GM21825 (cell line): ENCODE data around the gene DOCK2.
"Not testable (repeated sequence)": the region's sequence is repeated elsewhere in the genome, so short reads cannot be mapped to it uniquely, and the experiment has no call there.

Experiments used
- ATAC-seq: cut with Tn5 transposase; IDR thresholded peaks from one replicate; pipeline ENCODE4 v1.9.1; 2021; ENCODE audit warnings: mild to moderate bottlenecking, moderate library complexity; ENCODE audit not compliant: unreplicated experiment

The DOCK2 gene

DNA sequence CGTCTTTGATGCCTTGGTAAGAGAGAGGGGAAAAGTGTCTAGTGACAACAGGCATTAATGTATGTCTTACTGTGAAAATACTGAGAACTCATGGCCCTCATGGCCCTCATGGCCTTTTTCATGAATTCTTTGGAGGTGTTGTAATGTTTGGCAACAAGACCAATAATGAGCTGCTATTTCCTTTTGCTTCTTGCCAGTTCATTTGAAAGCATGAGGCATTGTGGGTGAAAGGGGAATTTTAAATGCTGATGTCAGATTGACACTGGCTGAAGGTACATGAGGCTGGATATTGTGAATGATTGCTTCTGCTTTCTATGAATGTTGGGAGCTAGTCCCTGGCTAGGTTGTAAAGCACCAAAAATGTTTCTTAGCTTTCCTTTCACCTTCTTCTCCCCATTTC is 79.2 kb downstream of the DOCK2 start:
- no peak for ATAC-seq

DNA sequence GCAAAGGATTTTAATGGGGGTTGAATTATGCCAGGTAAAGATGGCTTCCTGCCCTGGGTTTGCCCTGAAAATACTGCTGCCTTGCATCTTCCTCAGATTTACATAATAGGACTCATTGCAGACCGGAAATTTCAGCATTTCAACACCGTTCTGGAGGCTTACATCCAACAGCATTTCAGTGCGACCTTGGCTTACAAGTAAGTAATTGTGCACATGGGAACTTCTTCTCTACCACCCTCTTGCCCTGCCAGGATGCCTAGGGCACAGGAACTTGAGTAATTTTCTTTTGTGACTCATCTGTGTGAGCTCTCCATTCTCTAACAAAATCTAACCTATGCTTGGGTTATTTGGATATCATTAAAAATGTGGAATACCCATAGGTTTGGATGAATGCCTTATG is 80.2 kb downstream of the DOCK2 start:
- ATAC-seq, result no peak

- ATAC-seq, result peak; percentile 72
Measured at GRCh38 chr5:169719360-169720314, 82.6 kb downstream of the DOCK2 start.

- no peak for ATAC-seq
Measured at GRCh38 chr5:169721771-169722170, 84.7 kb downstream of the DOCK2 start.

DNA sequence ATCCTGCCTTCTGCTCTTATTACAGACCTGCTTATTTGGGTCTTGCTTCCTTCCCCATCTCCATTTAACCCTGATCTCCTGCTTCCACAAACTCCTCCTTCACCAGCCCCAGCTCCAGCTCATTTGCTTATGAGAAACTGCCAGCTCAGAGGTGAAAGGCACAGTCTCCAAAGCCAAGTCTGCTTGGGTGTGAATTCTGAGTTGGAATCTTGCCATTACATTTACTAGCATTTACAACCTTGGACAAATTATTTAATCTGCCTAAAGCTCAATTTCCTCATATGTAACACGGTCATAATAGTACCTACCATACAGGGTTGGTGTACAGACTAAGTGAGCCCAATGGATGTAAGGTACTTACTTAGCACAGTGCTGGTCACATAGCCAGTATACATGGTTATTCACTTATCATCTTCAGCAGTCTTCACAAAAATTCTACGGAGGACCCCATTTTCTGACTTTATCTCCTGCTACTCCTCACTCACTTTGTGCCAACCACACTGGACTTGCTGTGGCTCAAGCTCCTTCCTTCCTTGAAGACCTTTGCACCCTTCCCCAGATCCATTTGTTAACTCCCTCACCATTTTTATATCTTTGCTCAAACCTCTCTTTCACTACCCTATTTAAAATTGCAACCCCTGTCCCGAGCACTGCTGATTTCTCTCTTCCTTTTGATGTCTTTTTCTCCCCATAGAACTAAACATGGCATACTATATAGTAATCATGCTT is 86.2 kb downstream of the DOCK2 start:
- ATAC-seq, result no peak

GRCh38 chr5:169724303-169725087 is 87.4 kb downstream of the DOCK2 start:
- ATAC-seq, result no peak

DNA sequence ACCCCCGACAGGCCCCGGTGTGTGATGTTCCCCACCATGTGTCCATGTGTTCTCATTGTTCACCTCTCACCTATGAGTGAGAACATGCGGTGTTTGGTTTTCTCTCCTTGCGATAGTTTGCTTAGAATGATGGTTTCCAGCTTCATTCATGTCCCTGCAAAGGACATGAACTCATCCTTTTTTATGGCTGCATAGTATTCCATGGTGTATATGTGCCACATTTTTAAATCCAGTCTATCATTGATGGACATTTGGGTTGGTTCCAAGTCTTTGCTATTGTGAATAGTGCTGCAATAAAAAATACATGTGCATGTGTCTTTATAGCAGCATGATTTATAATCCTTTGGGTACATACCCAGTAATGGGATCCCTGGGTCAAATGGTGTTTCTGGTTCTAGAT is 88.6 kb downstream of the DOCK2 start:
- ATAC-seq, result not testable (repeated sequence)

DNA sequence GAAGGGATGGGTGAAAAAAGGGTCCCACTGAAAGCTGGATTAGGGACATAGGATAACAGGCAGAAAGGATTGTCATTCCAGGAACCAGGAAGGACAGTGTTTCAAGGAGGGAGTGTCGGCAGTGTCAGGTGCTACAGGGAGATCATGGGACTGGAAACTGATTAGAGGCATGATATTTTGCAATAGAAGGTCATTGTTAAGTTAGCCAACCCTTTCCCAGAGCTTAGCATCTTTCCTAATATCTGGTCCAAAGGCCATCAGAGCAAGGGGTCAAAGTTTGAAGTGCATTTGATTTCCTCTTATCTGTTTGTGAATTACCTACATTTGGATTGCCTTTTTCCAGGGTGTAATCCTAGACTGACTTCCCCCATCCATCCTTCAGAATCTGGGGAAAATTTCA is 91.3 kb downstream of the DOCK2 start:
- no peak for ATAC-seq

DNA sequence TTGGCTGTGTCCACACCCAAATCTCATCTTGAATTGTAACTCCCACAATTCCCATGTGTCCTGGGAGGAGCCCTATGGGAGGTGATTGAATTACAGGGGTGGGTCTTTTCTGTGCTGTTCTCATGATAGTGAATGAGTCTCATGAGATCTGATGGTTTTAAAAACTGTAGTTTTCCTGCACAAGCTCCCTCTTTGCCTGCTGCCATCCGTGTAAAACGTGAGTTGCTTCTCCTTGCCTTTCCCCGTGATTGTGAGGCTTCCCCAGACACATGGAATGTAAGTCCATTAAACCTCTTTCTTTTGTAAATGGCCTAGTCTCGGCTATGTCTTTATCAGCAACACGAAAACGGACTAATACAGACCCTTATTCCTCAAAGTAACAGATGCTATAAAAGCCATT is 94.1 kb downstream of the DOCK2 start:
- ATAC-seq, result no peak

- no peak for ATAC-seq
Measured at GRCh38 chr5:169732841-169733240, 95.8 kb downstream of the DOCK2 start.

GRCh38 chr5:169735913-169736312 is 98.8 kb downstream of the DOCK2 start:
- no peak for ATAC-seq

DNA sequence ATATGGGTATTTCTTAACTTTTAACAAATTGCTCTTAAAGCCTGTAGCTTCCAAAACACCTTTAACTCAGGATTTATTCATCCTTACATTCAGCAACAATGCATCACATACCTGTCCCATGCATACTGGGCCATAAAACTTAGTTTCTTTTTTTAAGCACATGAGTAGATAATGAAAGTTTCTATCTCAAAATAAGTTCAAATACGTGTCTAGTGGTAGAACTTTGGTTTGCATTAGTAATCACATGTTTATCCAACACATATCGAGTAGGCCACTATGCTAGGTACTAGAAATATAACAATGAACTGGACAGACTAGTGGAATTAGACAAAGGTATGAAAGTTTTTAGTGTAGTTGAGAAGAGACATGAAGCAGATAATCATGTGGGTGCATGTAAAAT is 99.6 kb downstream of the DOCK2 start:
- ATAC-seq, result no peak

DNA sequence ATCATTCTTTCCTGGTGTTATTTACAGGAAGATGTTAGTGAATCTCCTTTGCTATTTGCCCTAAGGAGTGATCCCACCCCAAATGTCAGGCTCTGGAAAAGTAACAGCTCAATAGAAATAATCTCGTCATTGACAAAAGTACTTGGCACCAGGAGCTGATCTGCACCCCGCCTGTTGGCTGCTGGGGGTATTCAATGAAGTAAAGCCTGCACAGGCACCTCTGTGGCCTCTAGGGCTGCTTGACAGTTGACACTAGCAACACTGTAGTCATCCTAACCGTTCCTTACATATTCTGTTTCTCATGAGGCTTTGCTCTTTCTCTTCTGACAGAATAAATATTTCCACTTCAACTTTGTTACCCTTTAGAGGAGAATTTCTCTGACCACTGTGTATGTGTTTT is 103.4 kb downstream of the DOCK2 start:
- no peak for ATAC-seq

DNA sequence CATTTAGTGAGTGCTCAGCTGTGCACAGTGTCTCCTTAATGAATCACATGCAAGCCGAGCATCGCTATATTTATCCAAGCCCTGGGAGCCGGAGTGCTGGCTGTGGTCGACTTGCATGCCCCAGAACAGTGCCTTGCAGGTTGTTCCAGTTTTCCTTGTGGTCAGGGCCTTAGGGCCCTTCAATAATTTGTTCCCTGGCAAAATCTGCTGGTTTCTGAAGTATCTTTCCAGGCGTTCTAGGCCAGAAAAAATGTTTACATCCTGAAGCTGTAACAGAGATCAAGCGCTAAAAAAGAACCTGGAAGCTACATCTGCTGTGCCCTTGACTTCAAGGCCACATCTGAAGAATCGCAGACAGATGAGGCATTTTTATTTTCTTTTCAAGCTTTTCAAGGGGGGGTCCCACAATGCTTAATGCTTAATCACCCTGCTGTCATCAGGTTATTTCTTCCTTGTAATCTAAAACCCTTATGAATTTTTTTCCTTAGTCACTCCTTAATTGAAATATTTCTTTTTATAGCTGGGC is 105.8 kb downstream of the DOCK2 start:
- no peak for ATAC-seq

DNA sequence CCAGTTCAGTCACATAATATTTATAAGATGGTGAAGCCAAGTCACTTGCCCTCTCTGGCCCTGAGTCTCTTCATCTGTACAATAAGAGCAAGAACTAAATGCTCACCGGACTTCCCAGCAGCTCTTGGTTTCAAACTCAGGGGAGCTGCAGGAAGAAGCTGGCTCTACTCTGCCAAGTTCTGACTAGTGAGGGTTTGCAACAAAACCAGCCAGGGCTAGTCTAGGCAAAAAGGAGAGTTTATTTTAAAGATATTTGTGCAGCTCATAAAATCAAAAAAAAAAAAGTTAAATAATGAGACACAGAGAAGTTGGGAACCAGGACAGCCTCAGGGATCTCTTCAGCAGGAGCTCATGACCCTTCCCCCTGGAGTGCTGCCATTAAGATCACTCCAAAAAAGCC is 107.3 kb downstream of the DOCK2 start:
- ATAC-seq, result no peak

DNA sequence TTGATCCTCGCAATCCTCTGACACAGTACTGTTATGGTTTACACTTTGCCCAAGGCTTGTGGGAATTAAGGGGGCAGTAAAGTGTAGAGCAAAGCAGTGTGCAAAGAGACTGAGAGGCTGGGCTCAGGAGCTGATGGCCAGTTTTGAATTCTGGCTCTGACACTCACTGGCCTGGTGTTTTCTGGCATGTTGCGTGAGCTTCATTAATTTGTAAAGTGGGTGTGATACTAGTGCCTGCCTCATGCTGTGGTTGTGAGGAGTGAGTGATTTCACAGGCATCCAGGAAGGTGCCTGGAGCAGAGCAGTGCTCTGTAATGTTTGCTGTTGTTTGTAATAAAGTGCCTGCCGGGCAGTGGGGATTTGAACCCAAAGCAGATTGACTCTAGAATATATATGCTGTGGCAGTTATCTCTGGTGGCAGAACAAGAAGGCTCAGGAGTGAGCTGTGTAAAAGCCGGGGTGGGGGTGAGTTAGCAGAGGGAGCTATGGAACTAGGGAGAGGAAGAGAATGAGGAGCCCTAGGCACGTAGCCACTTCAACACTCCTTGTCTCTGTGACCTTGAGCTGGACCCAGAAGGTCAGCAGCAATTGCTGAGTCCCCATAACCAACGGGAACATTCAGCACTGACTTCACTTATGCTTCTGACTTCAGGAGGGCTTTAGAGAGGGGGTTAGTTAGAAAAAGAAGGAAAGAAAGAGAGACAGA is 108.5 kb downstream of the DOCK2 start:
- no peak for ATAC-seq

DNA sequence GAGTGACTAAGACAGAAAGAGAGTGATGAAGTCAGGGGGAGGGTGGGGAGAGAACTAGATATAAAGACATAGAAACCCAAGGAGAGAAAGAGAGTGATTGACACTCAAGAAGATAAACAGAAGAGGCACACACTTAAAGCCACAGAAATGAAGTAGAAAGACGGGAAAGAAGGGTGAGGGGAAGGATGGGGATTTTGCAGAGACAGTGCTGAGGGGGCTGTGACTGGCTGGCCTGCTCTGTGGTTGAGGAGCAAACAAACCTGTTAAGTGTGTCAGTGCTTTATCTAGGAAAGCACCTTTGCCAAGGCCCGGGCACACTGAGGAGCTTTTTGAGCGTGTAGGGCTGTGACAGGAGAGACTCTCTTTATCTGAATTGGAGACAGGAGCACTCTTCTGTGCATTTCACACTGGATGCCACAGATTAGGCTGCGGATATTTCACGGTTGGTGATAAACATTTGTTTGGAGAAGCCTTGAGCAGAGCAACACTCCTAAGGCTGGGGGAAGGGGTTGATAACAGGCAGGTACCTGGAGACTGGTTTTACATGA is 109.1 kb downstream of the DOCK2 start:
- no peak for ATAC-seq

GRCh38 chr5:169748174-169748573 is 111.1 kb downstream of the DOCK2 start:
- ATAC-seq, result no peak

DNA sequence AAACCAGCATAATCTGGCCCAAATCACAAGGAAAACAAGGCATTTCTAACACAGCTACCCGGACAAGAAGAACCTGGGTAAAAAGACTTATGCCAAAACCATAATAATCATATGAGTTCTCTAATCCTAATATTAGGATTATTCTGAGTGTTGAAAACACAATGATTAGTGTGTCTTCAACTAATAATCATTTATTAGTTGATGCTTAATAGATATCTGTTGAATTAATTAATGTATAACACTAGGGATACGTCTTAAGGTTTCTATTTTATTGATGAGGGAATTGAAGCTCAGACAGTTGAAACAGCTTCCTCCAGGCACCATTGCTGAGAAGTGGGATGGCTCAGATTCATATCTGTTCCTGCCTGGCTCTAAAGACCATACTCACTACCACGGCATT is 112.2 kb downstream of the DOCK2 start:
- no peak for ATAC-seq

- no peak for ATAC-seq
Measured at GRCh38 chr5:169751490-169751889, 114.4 kb downstream of the DOCK2 start.
